RKO (cell line): ENCODE data around the gene DAPK1.

Experiments
- DNase-seq: peaks from one replicate; pipeline ENCODE4 v3.0.0-alpha.2; 2016; ENCODE audit warnings: low spot score

DAPK1 gene

DNA sequence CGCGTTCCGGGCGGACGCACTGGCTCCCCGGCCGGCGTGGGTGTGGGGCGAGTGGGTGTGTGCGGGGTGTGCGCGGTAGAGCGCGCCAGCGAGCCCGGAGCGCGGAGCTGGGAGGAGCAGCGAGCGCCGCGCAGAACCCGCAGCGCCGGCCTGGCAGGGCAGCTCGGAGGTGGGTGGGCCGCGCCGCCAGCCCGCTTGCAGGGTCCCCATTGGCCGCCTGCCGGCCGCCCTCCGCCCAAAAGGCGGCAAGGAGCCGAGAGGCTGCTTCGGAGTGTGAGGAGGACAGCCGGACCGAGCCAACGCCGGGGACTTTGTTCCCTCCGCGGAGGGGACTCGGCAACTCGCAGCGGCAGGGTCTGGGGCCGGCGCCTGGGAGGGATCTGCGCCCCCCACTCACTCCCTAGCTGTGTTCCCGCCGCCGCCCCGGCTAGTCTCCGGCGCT is at the start of gene DAPK1:
TSS of gene DAPK1 (plus strand) at position 264 of the 442 bp plus-strand sequence. CDS start 1,211 bp downstream, outside the sequence.
- peak; percentile 79 for DNase-seq

DNA sequence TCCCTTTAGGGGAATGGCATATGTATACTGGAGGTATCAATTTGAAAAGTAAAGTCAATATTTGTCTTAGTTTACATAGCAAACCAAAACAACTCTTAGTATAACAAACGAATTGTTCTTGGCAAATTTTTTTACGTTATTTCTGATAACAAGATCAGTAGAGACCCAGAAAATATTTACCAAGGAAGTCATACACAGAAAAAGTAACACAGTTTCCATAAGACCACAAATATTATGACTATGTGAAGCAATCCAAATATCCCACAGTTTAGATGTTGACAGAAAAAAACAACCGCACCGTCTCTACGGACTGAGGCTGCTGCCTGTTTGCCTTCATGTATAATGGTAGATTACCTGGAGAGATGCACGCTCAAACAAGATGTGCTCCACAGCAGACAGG is 46.5 kb upstream of the DAPK1 start:
- no peak for DNase-seq

DNA sequence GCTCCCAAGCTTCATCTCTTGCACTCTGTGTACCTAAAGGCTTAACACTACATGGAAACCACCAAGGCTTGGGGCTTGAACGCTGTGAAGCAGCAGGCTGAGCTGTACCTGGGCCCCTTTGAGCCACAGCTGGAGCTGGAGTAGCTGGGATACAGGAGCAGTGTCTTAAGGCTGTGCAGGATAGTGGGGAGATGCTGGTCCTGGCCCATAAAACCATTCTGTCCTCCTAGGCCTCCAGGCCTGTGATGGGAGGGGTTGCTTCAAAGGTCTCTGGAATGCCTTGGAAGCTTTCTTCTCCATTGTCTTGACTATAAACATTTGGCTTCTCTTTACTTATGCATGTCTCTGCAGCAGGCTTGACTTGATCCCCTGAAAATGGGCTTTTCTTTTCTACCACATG is 42.3 kb upstream of the DAPK1 start:
- no peak for DNase-seq

DNA sequence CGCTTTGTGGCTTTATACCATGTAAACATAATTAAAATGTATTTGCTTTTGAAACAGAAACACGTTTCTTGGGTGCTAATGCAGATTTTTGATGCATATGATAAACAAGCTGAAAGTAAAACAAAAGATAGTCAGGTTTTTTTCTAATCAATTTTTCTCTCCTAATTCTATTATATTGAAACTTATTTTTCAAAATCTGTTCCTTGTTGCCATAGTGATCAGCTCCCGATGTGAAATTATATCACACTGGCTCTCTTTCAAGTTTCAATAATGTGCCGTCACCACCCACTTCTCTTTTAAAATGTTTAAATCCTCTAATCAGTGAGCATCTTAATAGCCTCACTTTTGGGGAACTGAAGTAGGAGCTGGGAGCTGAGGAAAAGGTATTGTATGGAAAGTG is 36.4 kb upstream of the DAPK1 start:
- DNase-seq = no peak

DNA sequence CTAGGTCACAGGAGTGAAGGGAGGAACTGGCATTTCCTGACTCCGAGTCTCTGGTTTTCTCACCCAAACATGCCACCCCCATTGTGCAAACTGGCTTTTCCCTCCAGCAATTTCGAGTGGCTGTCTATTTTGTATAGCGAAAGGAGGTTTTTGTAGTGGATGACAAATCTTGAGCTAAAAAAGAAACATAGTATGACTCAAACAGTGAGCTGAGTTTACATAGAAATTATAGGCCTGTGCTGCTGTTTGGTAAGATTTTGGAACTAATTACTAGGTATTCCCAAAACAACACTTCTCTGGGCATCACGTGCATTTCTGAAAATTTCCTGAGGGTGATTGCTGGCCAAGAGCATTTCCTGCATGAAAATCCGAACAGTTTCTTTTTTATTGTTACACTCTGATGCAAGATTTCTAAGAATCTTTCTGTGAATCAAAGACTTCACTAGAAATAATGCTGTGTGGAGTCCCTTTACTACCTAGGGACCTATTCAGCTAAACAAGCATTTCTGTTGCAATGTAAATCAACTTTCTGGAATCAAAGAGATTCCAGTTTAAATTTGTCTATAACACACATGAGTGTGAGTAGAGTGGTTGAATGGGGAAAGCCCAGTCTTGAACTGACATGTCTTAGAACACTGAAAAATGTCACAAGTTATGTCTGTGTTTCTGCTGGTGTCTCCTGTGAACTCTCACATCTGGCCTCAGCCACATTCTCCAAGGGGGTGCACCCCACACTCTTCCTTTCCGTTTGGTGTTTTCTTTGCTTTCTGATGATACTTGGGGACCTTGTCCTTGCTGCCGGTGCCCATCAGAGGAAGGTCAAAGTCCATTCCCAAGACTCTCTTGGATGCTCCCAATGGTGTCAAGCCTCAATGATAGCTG is 33.3 kb upstream of the DAPK1 start:
- peak; percentile 11 for DNase-seq

DNA sequence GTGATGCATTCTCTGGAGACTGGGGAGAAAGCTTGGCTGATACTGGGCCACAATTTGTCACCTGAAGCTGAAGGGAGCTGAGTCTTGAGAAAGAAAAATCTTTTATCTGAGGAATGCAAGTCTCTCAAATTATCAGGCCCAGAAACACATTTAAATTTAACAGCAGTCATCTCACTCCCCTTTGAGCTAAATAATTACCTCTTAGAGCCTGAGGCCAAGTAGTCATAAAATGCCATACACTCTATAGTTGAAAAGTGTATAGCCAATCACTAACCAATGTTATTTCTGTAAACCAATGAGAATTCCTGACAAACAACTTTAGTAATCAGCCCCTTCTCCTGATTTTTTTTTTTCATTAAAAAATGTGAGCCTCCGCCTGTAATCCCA is 32.7 kb upstream of the DAPK1 start:
- DNase-seq = no peak

DNA sequence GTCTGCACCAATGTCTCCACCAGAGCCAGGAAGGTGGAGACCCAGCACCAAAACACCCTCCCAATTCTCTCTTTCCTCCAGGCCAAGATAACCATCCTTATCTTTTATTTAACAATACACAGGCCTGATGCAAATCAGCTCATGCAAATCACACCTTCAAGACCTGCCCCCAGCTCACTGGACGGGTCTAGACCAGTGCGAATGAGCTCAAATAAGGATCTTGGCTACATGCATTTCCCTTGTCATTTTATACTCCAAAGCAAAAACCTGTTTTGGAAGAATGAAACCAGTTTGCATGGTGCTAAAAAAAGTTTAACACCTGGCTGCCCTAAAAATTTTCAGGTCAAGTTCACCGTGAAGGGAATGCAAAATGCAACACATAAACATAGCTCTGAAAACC is 31.9 kb upstream of the DAPK1 start:
- no peak for DNase-seq

DNA sequence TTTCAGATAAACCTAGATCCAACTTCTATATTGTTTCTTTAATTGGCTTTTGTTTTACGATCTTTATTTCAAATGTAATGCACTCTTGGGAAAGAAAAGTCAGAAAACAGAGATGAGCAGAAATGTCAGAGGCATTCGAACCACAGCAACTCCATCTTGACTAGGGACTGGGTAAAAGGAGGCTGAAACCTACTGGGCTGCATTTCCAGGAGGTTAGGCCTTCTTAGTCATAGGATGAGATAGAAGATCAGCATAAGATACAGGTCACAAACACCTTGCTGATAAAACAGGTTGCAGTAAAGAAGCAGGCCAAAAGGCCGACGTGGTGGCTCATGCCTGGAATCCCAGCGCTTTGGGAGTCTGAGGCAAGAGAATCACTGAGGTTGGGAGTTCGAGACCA is 30.5 kb upstream of the DAPK1 start:
- no peak for DNase-seq

DNA sequence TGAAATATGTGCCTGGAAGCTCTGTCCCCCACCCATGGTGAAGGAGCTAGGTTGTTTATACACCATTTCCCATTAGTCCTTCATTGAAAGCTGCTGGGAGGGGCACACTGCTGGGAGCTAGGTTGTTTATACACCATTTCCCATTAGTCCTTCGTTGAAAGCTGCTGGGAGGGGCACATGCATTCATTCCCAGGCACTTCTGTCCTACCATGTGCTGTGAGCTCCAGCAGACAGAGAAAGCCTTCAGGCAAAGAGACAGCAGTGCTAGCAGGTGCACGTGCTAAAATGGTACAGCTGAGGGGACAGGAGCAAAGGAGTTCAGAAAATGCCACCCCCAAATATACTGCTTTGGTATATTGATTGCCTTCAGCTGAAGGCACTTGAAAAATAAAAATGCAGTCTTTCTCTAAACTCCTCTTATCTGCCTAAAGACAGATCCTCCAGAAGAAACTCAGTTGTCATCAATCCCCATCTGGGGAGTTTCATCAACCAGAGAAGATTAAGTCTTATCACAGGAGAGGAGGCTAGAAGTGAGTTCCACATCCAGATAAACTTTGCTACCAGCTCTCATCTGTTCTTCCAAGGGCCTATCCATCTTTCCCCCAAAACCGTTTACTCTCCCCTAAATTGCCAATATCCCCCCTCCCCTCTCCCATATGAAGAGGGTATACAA is 27.7 kb upstream of the DAPK1 start:
- no peak for DNase-seq

DNA sequence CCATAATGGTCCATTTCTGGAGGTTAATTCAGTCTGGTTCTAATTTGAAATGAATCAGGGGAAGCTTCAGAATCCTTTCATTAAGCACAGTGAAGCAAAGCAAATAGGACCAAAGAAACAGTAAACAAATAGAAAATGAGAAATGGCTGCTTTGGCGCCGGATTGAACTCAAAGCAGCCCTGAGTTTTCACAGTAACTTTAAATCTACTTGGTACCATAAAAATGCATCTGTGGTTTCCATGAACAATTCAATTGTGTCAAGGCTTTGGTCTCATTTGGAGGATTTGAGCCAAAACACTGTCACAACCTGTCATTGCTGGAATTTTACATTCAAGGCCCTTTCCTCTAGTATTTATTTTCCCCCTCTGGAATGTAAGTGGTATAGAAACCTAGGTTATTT is 25.9 kb upstream of the DAPK1 start:
- no peak for DNase-seq

DNA sequence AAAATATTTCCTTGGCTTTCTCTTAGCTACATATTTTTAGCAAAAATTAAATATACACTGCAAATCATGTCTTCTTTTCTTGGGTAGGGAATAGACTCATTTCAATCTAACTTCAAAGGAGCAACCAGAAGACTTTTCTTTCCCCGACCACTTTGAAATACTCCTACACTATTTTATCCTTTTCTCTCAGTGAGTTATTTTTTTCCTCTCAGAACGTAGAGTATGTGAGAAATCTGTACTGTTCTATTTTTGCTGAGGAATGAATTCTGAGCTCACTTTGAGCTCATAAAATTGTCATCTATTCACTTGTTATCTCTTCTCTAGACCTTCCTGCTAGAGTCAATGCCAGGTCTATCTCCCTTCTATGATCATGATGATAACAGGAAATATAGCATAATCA is 22.2 kb upstream of the DAPK1 start:
- no peak for DNase-seq

DNA sequence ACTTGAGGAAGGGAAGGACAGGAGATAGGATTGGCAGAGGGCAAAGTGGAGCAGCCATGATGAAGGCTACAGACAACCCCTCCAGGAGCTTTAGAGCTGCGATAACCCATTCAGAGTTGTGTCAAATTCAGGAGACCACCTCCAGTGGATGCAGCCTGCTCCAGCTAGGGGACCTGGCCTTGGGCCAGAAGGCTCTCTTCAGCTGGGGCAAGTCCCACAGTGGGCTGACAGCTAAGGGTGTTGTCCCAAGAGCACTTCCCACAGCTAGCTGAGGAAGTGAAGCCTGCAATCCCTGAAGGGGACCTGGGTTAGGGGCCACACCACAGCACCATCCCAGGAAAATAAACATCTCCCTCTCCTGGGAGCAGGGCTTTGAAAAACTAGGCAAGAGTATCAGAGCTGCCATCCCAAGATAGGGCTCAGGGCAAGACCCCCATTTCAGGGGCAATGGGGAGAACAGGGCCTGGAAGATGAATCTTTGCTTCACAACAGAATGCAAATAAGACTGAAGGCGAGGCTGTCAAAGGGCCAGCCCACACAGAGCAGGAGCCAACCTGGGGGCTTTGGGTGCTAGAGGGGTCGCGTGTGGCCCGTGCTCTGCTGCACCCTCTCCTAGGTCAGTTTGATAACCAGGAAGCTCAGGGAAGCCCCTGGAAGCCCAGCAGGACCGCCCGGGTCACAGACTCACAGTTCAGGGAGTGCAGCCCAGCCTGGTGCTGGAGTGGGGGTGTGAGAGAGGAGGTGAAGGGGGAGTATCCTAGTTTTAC is 19.3 kb upstream of the DAPK1 start:
- DNase-seq = no peak

DNA sequence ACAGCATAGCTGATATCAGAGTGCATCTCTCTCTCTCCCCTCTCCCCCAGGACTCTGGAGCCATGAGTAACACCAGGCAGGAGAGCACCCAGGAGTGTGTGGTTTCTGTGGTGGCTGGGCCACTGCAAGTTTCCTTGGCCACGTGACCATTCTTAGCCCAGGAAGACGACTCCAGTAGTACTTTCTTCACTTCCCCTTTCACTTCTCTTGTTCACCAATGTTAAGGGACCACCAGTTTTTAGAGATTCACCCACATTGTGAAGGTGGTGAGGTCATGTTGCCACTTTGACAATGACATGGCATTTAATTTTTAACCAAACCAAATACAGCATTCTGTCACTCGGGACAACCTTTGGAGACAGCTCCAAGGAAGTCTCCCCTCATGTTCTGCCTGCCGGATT is 17.9 kb upstream of the DAPK1 start:
- no peak for DNase-seq

DNA sequence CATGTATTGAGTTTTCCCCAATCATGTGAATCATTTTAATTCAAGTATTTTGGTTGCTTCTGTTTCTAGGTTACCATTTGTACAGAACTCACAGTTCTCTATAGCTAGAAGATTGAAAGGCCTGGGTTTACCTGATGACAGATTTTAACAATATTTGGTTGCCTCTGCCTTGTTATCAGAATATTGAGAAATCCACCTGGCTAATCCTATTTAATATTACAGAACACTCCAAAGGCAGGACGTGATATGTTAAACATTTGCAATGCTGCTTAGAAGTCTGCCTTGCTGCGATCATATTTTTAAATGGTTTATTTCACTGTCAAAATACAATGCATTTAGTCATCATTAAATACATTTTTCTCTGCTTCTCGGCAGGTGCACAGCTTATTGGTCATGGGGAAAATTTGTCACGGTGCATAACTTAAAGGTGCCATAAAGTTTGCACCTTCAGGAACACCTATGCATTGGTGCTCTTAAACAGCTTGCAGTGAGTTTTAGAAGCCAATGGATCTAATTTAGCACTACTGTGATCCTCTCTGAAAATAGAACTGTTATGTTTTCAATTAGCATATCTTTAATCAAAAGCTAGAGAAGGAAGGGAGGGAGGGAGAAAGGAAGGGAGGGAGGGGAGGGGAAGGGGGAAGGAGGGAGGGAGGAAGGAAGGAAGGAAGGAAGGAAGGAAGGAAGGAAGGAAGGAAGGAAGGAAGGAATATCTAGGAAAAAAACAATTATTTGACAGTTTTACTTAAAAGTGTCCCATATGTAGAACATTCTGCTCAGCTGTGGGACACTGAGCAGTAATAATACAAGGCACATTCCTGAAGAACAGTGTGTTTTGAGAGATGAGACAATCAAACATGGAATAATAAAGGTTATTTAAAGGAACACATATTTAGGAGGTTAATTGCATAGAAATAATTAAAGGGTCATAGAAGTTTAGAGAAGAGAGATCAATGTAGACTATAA is 15.5 kb upstream of the DAPK1 start:
- DNase-seq = no peak

DNA sequence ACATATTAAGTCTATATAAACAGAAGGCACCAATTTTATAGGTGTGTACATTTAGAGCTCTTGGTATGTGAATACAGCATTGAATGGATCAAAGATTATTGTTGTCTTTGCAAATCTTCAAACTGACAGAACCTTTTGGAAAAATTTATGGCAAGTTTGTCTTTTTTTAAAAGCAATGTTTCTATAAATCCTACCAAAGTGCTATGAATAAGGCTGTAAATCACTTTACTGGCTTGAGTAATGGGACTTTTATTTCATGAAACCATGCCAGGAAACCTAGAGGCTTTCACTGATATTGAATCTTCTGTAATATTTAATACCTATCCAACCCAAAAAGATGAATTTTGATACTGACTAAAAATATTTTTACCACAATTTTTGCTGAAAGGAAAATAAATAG is 7.4 kb upstream of the DAPK1 start:
- DNase-seq = no peak

DNA sequence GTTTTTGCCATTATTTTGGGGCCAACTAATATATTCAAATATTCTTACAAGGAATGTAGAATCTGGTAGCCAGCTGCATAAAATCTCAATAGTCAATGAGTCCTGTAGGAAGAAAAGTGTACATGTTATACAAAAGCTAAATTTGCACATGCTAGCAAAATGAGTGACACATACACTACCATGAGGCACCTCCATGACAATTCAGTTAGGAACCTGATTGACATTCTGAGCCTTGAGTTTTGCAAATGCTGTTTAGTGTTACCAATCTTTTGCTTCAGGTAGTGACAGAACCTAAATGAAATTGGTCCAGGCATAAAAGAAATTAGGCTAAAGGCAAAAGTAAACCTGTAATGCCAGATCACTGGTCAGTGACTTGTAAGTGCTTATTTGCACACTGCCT is 6.8 kb upstream of the DAPK1 start:
- DNase-seq = no peak

DNA sequence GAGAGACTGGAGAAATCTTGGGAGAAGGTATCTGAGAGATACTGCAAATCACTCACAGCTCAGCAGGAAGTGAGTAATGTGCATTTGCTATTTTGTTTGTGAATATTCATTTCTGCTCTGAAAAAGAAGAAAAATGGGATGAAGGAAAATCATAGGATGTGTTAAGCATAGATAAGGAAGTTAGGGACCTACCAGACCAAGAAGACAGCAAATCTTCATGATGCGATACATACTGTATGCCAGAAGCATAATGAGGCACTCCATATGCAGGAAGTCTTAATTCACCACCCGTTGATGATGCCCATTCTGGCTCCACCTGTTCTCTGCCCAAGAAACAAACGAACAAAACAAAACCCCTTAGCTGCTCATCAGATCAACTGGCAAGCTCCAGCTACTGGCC is 6.1 kb upstream of the DAPK1 start:
- no peak for DNase-seq

DNA sequence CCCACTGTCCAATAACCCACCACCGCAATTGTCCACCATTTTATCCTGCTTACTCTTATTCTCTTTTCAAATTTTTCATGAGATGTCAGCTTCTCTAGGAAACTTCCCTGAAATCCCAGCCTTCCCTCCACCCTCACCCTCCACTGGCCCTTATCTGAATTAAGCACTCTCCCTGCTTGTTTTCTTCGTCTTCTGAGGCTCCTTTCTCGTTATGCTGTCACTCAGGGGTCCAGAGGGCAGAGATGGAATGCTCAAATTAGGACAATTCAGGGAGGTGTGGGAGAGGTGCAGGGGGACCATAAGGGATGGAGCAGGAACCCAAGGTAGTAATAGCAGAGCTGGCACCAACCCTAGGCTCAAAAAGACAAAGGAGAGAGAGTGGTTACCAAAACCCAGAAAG is 5.0 kb upstream of the DAPK1 start:
- DNase-seq = no peak

DNA sequence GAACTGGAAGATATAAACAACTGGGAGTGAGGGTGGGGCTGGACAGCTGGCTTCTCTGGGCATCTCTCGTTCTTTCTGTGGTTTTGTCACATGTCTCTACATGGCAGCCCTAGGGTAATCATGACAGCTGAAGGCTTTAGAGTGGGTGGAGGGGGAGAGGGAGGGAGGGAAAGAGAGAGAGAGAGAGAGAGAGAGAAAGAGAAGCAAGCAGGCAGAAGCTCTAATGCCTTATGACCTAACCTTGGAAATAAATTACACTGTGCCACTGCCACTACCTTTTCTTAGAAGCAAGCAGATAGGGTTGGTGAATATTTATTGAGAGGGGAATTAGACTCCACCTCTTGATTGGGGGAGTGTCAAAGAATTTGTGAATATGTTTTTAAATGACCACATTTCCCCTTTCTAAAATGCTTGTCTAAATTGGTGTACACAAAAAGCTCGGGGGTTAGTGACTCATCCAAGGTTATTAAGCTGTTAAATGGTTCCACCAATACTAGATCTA is 2.6 kb upstream of the DAPK1 start:
- DNase-seq = peak; percentile 19

DNA sequence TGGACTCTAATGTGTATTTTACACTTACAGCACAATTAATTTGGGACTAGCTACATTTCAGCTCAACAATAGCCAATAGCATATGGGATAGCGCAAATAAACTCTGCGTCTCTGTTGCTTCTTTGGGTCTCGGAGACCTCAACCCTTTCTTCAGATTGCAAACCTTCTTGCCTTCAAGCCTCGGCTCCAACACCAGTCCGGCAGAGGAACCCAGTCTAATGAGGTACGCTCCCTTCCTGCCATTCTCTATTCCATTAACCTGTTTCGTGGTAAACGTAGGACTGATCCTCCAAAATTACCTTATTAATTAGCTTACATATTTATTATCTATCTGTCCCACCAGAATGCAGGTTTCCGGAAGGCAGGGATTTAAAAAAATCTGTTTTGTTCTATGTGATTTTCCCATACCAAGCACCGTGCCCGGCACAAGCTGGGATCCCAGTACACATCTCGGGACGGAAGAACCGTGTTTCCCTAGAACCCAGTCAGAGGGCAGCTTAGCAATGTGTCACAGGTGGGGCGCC is 525 bp upstream of the DAPK1 start:
- DNase-seq = no peak
